Stimulated activated CD8-positive, alpha-beta memory T cell treated with anti-CD3 and anti-CD28 coated beads, Interleukin-12 subunit alpha, Interleukin-12 subunit beta, amount 100 ng/mL, for 24 hours (primary cell): ENCODE results near the gene FAM210B.
"Not testable (repeated sequence)": the region's sequence is repeated elsewhere in the genome, so short reads cannot be mapped to it uniquely, and the experiment has no call there.

Source experiments
- DNase-seq: peaks from one replicate; pipeline ENCODE4 v3.0.0-alpha.2; 2020; ENCODE audit errors: extremely low read depth

FAM210B gene

GRCh38 chr20:56392881-56393482, 34.2 kb downstream of the FAM210B start:
- DNase-seq: no peak

GRCh38 chr20:56393653-56394052, 34.9 kb downstream of the FAM210B start:
- DNase-seq: no peak

- no peak for DNase-seq
These were observed 36.4 kb downstream of the FAM210B start for GRCh38 chr20:56395166-56395565.

GRCh38 chr20:56400001-56400640, 41.3 kb downstream of the FAM210B start:
- peak; percentile 31 for DNase-seq

- no peak for DNase-seq
These were observed 44.7 kb downstream of the FAM210B start for GRCh38 chr20:56403465-56403864.

GRCh38 chr20:56405356-56405755, 46.6 kb downstream of the FAM210B start:
- not testable (repeated sequence) for DNase-seq

- DNase-seq: no peak
These were observed 48.1 kb downstream of the FAM210B start for GRCh38 chr20:56406910-56407309.

- DNase-seq: no peak
These were observed 50.7 kb downstream of the FAM210B start for GRCh38 chr20:56409521-56409920.

GRCh38 chr20:56409956-56410355, 51.2 kb downstream of the FAM210B start:
- DNase-seq: no peak

GRCh38 chr20:56411287-56411686, 52.5 kb downstream of the FAM210B start:
- not testable (repeated sequence) for DNase-seq

GRCh38 chr20:56411759-56412472, 53.1 kb downstream of the FAM210B start, which contains the start of gene CASS4:
Gene CASS4 (plus strand): TSS chr20:56412260. CDS start chr20:56412459, 199 bp downstream.
- DNase-seq: no peak

- no peak for DNase-seq
These were observed 53.7 kb downstream of the FAM210B start for GRCh38 chr20:56412473-56412790.

- no peak for DNase-seq
These were observed 54.2 kb downstream of the FAM210B start for GRCh38 chr20:56412949-56413348.

- DNase-seq: peak; percentile 32
These were observed 56.3 kb downstream of the FAM210B start for GRCh38 chr20:56414842-56415765.

- DNase-seq: no peak
These were observed 58.6 kb downstream of the FAM210B start for GRCh38 chr20:56417402-56417801.

- DNase-seq: no peak
These were observed 59.1 kb downstream of the FAM210B start for GRCh38 chr20:56417911-56418310.
